SU-DHL-6 (cell line): ENCODE results near the gene LARP1B.
"Not testable (repeated sequence)": the region's sequence is repeated elsewhere in the genome, so short reads cannot be mapped to it uniquely, and the experiment has no call there.

ENCODE experiments used
- EZH2phosphoT487 ChIP-seq: fragments of 200-600 bp; sonication (generic), shearing (Covaris generic); conservative IDR thresholded peaks from 2 replicates; pipeline ENCODE4 v1.6.1; 2018; ENCODE audit warnings: mild to moderate bottlenecking, antibody characterized with exemption, low read length, moderate library complexity, mixed read lengths
- TF ChIP-seq, protein P1 (sequence below): fragments of 200-600 bp; sonication (generic); IDR thresholded peaks from one replicate; pipeline ENCODE4 v1.5.1; 2017; ENCODE audit warnings: antibody characterized with exemption, mild to moderate bottlenecking, low read length, moderate library complexity; ENCODE audit not compliant: insufficient read depth, poor library complexity, severe bottlenecking

DNA sequence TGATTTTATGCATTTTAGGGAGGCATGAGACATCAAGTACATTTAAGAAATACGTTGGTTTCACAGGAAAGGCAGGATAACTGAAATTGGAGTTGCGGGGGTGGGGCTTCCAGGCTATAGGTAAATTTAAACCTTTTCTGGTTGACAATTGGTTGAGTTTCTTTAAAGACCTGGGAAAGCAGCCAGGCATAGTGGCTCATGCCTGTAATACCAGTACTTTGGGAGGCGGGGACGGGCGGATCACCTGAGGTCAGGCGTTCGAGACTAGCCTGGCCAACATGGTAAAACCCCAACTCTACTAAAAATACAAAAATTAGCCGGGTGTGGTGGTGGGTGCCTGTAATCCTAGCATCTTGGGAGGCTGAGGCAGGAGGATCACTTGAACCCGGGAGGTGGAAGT lies 6.2 kb upstream of the LARP1B start:
- TF ChIP-seq, protein P1, sequence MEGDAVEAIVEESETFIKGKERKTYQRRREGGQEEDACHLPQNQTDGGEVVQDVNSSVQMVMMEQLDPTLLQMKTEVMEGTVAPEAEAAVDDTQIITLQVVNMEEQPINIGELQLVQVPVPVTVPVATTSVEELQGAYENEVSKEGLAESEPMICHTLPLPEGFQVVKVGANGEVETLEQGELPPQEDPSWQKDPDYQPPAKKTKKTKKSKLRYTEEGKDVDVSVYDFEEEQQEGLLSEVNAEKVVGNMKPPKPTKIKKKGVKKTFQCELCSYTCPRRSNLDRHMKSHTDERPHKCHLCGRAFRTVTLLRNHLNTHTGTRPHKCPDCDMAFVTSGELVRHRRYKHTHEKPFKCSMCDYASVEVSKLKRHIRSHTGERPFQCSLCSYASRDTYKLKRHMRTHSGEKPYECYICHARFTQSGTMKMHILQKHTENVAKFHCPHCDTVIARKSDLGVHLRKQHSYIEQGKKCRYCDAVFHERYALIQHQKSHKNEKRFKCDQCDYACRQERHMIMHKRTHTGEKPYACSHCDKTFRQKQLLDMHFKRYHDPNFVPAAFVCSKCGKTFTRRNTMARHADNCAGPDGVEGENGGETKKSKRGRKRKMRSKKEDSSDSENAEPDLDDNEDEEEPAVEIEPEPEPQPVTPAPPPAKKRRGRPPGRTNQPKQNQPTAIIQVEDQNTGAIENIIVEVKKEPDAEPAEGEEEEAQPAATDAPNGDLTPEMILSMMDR = not testable (repeated sequence)
- TF ChIP-seq EZH2phosphoT487 = not testable (repeated sequence)
